Astrocyte (in vitro differentiated cells and primary cell): ENCODE data around the gene TM7SF2. TPM values are rescaled to one million over a fixed set of nuclear protein-coding genes. Genes with fewer than 3 reads are reported as not detected.

Source experiments
- DNase-seq: peaks from one replicate; pipeline ENCODE4 v3.0.0-alpha.2; 2010; ENCODE audit warnings: low read depth
- FAIRE-seq: peaks from 2 replicates; lab custom pipeline; 2011; peaks lifted over from hg19 to GRCh38; lab: Jason Lieb, UNC
- H2AFZ ChIP-seq: 2 replicates; pipeline ENCODE4 v1.6.0; 2012; ENCODE audit warnings: low read depth, low read length, inconsistent platforms
- H3K27ac ChIP-seq: 2 replicates; pipeline ENCODE4 v1.5.1; 2011; ENCODE audit warnings: low read depth, low read length, inconsistent platforms
- H3K27me3 ChIP-seq: 2 replicates; pipeline ENCODE4 v1.6.0; 2011; ENCODE audit warnings: low read length, inconsistent platforms; ENCODE audit not compliant: insufficient read depth
- H3K36me3 ChIP-seq: 2 replicates; pipeline ENCODE4 v1.5.1; 2011; ENCODE audit warnings: low read length, inconsistent platforms; ENCODE audit not compliant: insufficient read depth
- H3K4me1 ChIP-seq: 2 replicates; pipeline ENCODE4 v1.5.1; 2011; ENCODE audit warnings: low read length, inconsistent platforms; ENCODE audit not compliant: insufficient read depth
- H3K4me2 ChIP-seq: 2 replicates; pipeline ENCODE4 v1.6.0; 2012; ENCODE audit warnings: low read length, inconsistent platforms
- H3K4me3 ChIP-seq: 2 replicates; pipeline ENCODE4 v1.5.1; 2011; ENCODE audit warnings: low read depth, mild to moderate bottlenecking, low read length, inconsistent platforms; ENCODE audit not compliant: insufficient read depth
- H3K79me2 ChIP-seq: 2 replicates; pipeline ENCODE4 v1.6.0; 2012; ENCODE audit warnings: mild to moderate bottlenecking, low read length, inconsistent platforms; ENCODE audit not compliant: insufficient read depth
- H3K9ac ChIP-seq: 2 replicates; pipeline ENCODE4 v1.6.0; 2012; ENCODE audit warnings: mild to moderate bottlenecking, low read length, inconsistent platforms
- H3K9me3 ChIP-seq: 2 replicates; pipeline ENCODE4 v1.5.1; 2012; ENCODE audit warnings: low read depth, mild to moderate bottlenecking, low read length, inconsistent platforms; ENCODE audit not compliant: insufficient read depth
- H4K20me1 ChIP-seq: 2 replicates; pipeline ENCODE4 v1.6.0; 2012; ENCODE audit warnings: low read length, inconsistent platforms; ENCODE audit not compliant: insufficient read depth
- H3K27ac Mint-ChIP-seq: one replicate; pipeline ENCODE4 v1.8.0; 2021; ENCODE audit warnings: mild to moderate bottlenecking, mixed read lengths; ENCODE audit not compliant: unreplicated experiment
- H3K27me3 Mint-ChIP-seq: one replicate; pipeline ENCODE4 v1.8.0; 2021; ENCODE audit warnings: low read depth, mixed read lengths; ENCODE audit not compliant: unreplicated experiment
- H3K36me3 Mint-ChIP-seq: one replicate; pipeline ENCODE4 v1.8.0; 2021; ENCODE audit warnings: low read depth, mixed read lengths; ENCODE audit not compliant: unreplicated experiment
- H3K4me1 Mint-ChIP-seq: one replicate; pipeline ENCODE4 v1.8.0; 2021; ENCODE audit warnings: low read depth, mixed read lengths; ENCODE audit not compliant: unreplicated experiment
- H3K4me3 Mint-ChIP-seq: one replicate; pipeline ENCODE4 v1.8.0; 2021; ENCODE audit warnings: mild to moderate bottlenecking, moderate library complexity, mixed read lengths; ENCODE audit not compliant: unreplicated experiment
- H3K9me3 Mint-ChIP-seq: one replicate; pipeline ENCODE4 v1.8.0; 2021; ENCODE audit warnings: mild to moderate bottlenecking, mixed read lengths; ENCODE audit not compliant: unreplicated experiment
- EZH2 ChIP-seq: IDR thresholded peaks from 2 replicates; pipeline ENCODE4 v1.6.1; 2012; ENCODE audit warnings: mild to moderate bottlenecking, low read length, inconsistent platforms; ENCODE audit not compliant: insufficient read depth
- total RNA-seq: library from RNA; stranded (reverse); gene quantifications from 2 replicates; pipeline ENCODE4 v1.2.1, GENCODE V29; 2021
- TF ChIP-seq, protein P1 (sequence below): IDR thresholded peaks from 2 replicates; pipeline ENCODE4 v1.5.1; 2011; ENCODE audit warnings: low read depth, mild to moderate bottlenecking, inconsistent platforms, low read length, moderate library complexity; ENCODE audit not compliant: insufficient read depth

Gene TM7SF2
- total RNA-seq, 1 donor from 2014 or later, result 23.9 TPM

- Histone ChIP-seq H4K20me1 (no peaks in the 10 kb centered on the region), H3K27ac (no peak overlapping the region), H3K27me3 (no peaks in the 10 kb centered on the region), H3K79me2 (peaks cover 56% of the 10 kb centered on the region), H3K4me2 (peak overlapping the region; percentile 95), H3K4me3 (peak overlapping the region; percentile 98), H3K36me3 (peaks cover 13% of the 10 kb centered on the region), H3K9me3 (no peaks in the 10 kb centered on the region), H3K9ac (peak overlapping the region; percentile 99), H3K4me1 (peaks cover 15% of the 10 kb centered on the region), H2AFZ (no peak overlapping the region)
- no peak for DNase-seq
- peaks cover 16% of the 10 kb centered on the region for H3K36me3 Mint-ChIP-seq
- H3K9me3 Mint-ChIP-seq, result no peaks in the 10 kb centered on the region
- H3K4me3 Mint-ChIP-seq, result peak overlapping the region; percentile 96
- H3K27ac Mint-ChIP-seq, result peak overlapping the region; percentile 1
- no peaks in the 10 kb centered on the region for H3K27me3 Mint-ChIP-seq
- peaks cover 9% of the 10 kb centered on the region for H3K4me1 Mint-ChIP-seq
- no peak for FAIRE-seq
- TF ChIP-seq, protein P1, sequence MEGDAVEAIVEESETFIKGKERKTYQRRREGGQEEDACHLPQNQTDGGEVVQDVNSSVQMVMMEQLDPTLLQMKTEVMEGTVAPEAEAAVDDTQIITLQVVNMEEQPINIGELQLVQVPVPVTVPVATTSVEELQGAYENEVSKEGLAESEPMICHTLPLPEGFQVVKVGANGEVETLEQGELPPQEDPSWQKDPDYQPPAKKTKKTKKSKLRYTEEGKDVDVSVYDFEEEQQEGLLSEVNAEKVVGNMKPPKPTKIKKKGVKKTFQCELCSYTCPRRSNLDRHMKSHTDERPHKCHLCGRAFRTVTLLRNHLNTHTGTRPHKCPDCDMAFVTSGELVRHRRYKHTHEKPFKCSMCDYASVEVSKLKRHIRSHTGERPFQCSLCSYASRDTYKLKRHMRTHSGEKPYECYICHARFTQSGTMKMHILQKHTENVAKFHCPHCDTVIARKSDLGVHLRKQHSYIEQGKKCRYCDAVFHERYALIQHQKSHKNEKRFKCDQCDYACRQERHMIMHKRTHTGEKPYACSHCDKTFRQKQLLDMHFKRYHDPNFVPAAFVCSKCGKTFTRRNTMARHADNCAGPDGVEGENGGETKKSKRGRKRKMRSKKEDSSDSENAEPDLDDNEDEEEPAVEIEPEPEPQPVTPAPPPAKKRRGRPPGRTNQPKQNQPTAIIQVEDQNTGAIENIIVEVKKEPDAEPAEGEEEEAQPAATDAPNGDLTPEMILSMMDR, result no peak
- TF ChIP-seq EZH2, result no peak
Measured at GRCh38 chr11:65085446-65085845, 26.2 kb upstream of the TM7SF2 start.

GRCh38 chr11:65086809-65087208, 24.9 kb upstream of the TM7SF2 start:
- Histone ChIP-seq H3K4me2 (no peak overlapping the region), H3K36me3 (peaks cover 9% of the 10 kb centered on the region), H3K27ac (no peak overlapping the region), H3K9me3 (no peaks in the 10 kb centered on the region), H3K4me1 (peaks cover 15% of the 10 kb centered on the region), H3K27me3 (no peaks in the 10 kb centered on the region), H2AFZ (no peak overlapping the region), H3K79me2 (peaks cover 44% of the 10 kb centered on the region), H3K9ac (no peak overlapping the region), H3K4me3 (no peak overlapping the region), H4K20me1 (no peaks in the 10 kb centered on the region)
- TF ChIP-seq, protein P1, result no peak
- Mint-ChIP-seq H3K27ac (no peak overlapping the region), H3K36me3 (peaks cover 16% of the 10 kb centered on the region), H3K4me3 (no peak overlapping the region), H3K27me3 (no peaks in the 10 kb centered on the region), H3K9me3 (no peaks in the 10 kb centered on the region), H3K4me1 (peaks cover 9% of the 10 kb centered on the region)
- DNase-seq, result no peak
- FAIRE-seq, result no peak

DNA sequence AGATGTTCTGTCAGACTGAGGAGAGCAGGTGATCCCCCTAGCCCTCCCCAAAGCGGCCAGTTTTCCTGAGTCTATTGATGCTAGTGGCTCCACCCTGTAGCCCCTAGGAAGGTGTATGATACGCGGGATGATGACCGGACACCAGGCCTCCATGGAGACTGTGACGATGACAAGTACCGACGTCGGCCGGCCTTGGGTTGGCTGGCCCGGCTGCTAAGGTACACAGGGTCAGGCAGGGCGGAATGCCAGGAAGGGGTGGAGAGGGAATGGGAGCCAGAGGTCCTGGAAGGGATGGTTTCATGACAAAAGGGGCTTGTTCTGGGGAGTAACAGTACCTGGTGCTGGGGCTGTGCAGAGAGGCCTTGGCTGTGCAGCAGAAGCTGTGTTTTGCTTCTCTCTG, 24.5 kb upstream of the TM7SF2 start:
- Mint-ChIP-seq H3K4me3 (no peak overlapping the region), H3K36me3 (peaks cover 16% of the 10 kb centered on the region), H3K9me3 (no peaks in the 10 kb centered on the region), H3K27me3 (no peaks in the 10 kb centered on the region), H3K4me1 (peaks cover 9% of the 10 kb centered on the region), H3K27ac (no peak overlapping the region)
- H3K9ac ChIP-seq, result no peak overlapping the region
- H3K4me3 ChIP-seq, result no peak overlapping the region
- H3K9me3 ChIP-seq, result no peaks in the 10 kb centered on the region
- peaks cover 40% of the 10 kb centered on the region for H3K79me2 ChIP-seq
- no peak overlapping the region for H3K27ac ChIP-seq
- H3K4me2 ChIP-seq, result no peak overlapping the region
- H3K4me1 ChIP-seq, result peaks cover 15% of the 10 kb centered on the region
- no peak for TF ChIP-seq EZH2
- TF ChIP-seq, protein P1, result no peak
- FAIRE-seq (no peak), DNase-seq (no peak)
- H4K20me1 ChIP-seq, result no peaks in the 10 kb centered on the region
- H2AFZ ChIP-seq, result no peak overlapping the region
- H3K27me3 ChIP-seq, result no peaks in the 10 kb centered on the region
- peaks cover 6% of the 10 kb centered on the region for H3K36me3 ChIP-seq
